ENCODE measurements around the gene LCOR.
"Not testable (repeated sequence)": the region's sequence is repeated elsewhere in the genome, so short reads cannot be mapped to it uniquely, and the experiment has no call there.

The LCOR gene

DNA sequence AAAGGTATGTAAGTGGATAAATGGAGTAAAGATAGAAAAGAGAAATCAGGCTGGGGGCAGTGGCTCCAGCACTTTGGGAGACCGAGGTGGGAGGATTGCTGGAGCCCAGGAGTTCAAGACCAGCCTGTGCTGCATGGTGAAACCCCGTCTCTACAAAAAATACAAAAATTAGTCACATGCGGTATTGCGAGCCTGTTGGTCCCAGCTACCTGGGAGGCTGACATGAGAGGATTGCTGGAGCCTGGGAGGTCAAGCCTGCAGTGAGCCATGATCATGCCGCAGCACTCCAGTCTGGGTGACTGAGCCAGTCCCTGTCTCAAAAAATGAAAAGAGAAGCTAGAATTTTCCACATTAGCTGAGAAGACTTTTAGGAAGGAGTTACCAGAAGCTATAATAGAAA, 14.8 kb downstream of the LCOR start:
- Histone ChIP-seq H3K36me3 (ENCODE audit: control insufficient read depth in 1 of 2, insufficient read depth in 2 of 2, low read depth in 1 of 2, low read length in 2 of 2) (peaks cover 0 to 3% of the 10 kb centered on the region in 2 experiments), H2BK15ac (ENCODE audit: low read depth, poor library complexity, severe bottlenecking) (no peak overlapping the region), H2AFZ (ENCODE audit: low read depth, low read length) (no peak overlapping the region), H3K23ac (ENCODE audit: low read length in 2 of 2) (no peak overlapping the region), H2AK5ac (ENCODE audit: low read length, severe bottlenecking) (no peak overlapping the region), H3K4me3 (ENCODE audit: insufficient read depth in 1 of 2, low read depth in 1 of 2, low read length in 2 of 2) (no peak overlapping the region), H2BK120ac (ENCODE audit: low read depth, low read length) (no peak overlapping the region), H2BK5ac (ENCODE audit: low read depth, low read length, poor library complexity, severe bottlenecking) (no peak overlapping the region), H4K8ac (ENCODE audit: low read length) (no peak overlapping the region), H3K4me2 (ENCODE audit: low read length, poor library complexity, severe bottlenecking) (no peak overlapping the region), H3K27ac (ENCODE audit: low read length, poor library complexity, severe bottlenecking) (no peak overlapping the region), H3K4me1 (ENCODE audit: control insufficient read depth, insufficient read depth, low read depth, low read length) (peaks cover 12% of the 10 kb centered on the region), H2BK12ac (ENCODE audit: low read length in 2 of 2) (no peak overlapping the region), H3K9ac (ENCODE audit: low read length) (no peak overlapping the region), H3K4ac (ENCODE audit: low read depth in 1 of 2, low read length in 2 of 2) (no peak overlapping the region), H4K91ac (ENCODE audit: low read length) (no peak overlapping the region), H3K9me3 (ENCODE audit: control insufficient read depth, low read length) (no peaks in the 10 kb centered on the region), H3K14ac (ENCODE audit: low read length in 2 of 2) (no peak overlapping the region), H3K27me3 (ENCODE audit: control insufficient read depth in 1 of 2, insufficient read depth in 1 of 2, low read length in 2 of 2) (no peaks in the 10 kb centered on the region), H3K18ac (ENCODE audit: low read depth in 1 of 2, low read length in 2 of 2) (no peak overlapping the region), H3K79me1 (replicated peaks; ENCODE audit: low read length, poor library complexity, severe bottlenecking) (peaks cover 2% of the 10 kb centered on the region)
- no peak for DNase-seq
- 90% methylated on average over 5 of the region's 5 CpGs for WGBS

- peaks cover 12% of the 10 kb centered on the region for H3K4me1 ChIP-seq (ENCODE audit: control insufficient read depth, insufficient read depth, low read depth, low read length)
- H3K79me1 ChIP-seq (replicated peaks; ENCODE audit: low read length, poor library complexity, severe bottlenecking); H4K91ac ChIP-seq (ENCODE audit: low read length); H3K27me3 ChIP-seq (ENCODE audit: control insufficient read depth in 1 of 2, insufficient read depth in 1 of 2, low read length in 2 of 2); H3K36me3 ChIP-seq (ENCODE audit: control insufficient read depth in 1 of 2, insufficient read depth in 2 of 2, low read depth in 1 of 2, low read length in 2 of 2); H2AFZ ChIP-seq (ENCODE audit: low read depth, low read length); H3K14ac ChIP-seq (ENCODE audit: low read length in 2 of 2); H3K9ac ChIP-seq (ENCODE audit: low read length); DNase-seq; H3K9me3 ChIP-seq (ENCODE audit: control insufficient read depth, low read length); H4K8ac ChIP-seq (ENCODE audit: low read length); H2BK120ac ChIP-seq (ENCODE audit: low read depth, low read length); H3K4me2 ChIP-seq (ENCODE audit: low read length, poor library complexity, severe bottlenecking); H3K18ac ChIP-seq (ENCODE audit: low read depth in 1 of 2, low read length in 2 of 2); H3K4me3 ChIP-seq (ENCODE audit: insufficient read depth in 1 of 2, low read depth in 1 of 2, low read length in 2 of 2); H2BK12ac ChIP-seq (ENCODE audit: low read length in 2 of 2); H3K27ac ChIP-seq (ENCODE audit: low read length, poor library complexity, severe bottlenecking); H2BK15ac ChIP-seq (ENCODE audit: low read depth, poor library complexity, severe bottlenecking); H3K23ac ChIP-seq (ENCODE audit: low read length in 2 of 2); H2AK5ac ChIP-seq (ENCODE audit: low read length, severe bottlenecking); H2BK5ac ChIP-seq (ENCODE audit: low read depth, low read length, poor library complexity, severe bottlenecking); H3K4ac ChIP-seq (ENCODE audit: low read depth in 1 of 2, low read length in 2 of 2): not testable (repeated sequence)
- 91% methylated on average over 10 of the region's 12 CpGs for WGBS
Observed at GRCh38 chr10:96847356-96847755, 15.3 kb downstream of the LCOR start.

DNA sequence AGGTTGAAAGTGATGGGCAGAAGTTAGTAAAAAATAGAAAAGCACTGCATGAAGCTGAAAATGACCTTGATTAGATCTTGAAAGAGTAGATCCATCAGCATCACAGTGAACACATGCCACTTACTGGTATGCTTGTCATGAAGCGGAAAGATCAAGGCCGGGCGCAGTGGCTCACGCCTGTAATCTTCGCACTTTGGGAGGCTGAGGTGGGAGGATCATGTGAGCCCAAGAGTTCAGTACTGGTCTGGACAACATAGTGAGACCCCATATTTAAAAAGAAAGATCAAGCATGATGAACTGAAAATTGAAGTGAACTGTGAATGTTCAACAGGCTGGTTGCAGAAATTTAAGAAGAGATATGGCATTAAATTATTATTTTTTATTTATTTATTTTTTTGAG, 18.0 kb downstream of the LCOR start:
- Histone ChIP-seq H3K9me3 (ENCODE audit: control insufficient read depth, low read length) (no peaks in the 10 kb centered on the region), H3K36me3 (ENCODE audit: control insufficient read depth in 1 of 2, insufficient read depth in 2 of 2, low read depth in 1 of 2, low read length in 2 of 2) (peaks cover 0 to 3% of the 10 kb centered on the region in 2 experiments), H3K4ac (ENCODE audit: low read depth in 1 of 2, low read length in 2 of 2) (no peak overlapping the region), H3K79me1 (replicated peaks; ENCODE audit: low read length, poor library complexity, severe bottlenecking) (peaks cover 3% of the 10 kb centered on the region), H3K14ac (ENCODE audit: low read length in 2 of 2) (no peak overlapping the region), H3K18ac (ENCODE audit: low read depth in 1 of 2, low read length in 2 of 2) (no peak overlapping the region), H4K91ac (ENCODE audit: low read length) (no peak overlapping the region), H3K4me2 (ENCODE audit: low read length, poor library complexity, severe bottlenecking) (no peak overlapping the region), H3K4me3 (ENCODE audit: insufficient read depth in 1 of 2, low read depth in 1 of 2, low read length in 2 of 2) (no peak overlapping the region), H3K27ac (ENCODE audit: low read length, poor library complexity, severe bottlenecking) (no peak overlapping the region), H2BK5ac (ENCODE audit: low read depth, low read length, poor library complexity, severe bottlenecking) (no peak overlapping the region), H3K27me3 (ENCODE audit: control insufficient read depth in 1 of 2, insufficient read depth in 1 of 2, low read length in 2 of 2) (no peaks in the 10 kb centered on the region), H2AFZ (ENCODE audit: low read depth, low read length) (no peak overlapping the region), H4K8ac (ENCODE audit: low read length) (no peak overlapping the region), H2BK120ac (ENCODE audit: low read depth, low read length) (no peak overlapping the region), H2BK15ac (ENCODE audit: low read depth, poor library complexity, severe bottlenecking) (no peak overlapping the region), H2AK5ac (ENCODE audit: low read length, severe bottlenecking) (no peak overlapping the region), H2BK12ac (ENCODE audit: low read length in 2 of 2) (no peak overlapping the region), H3K9ac (ENCODE audit: low read length) (peak overlapping the region; percentile 66), H3K4me1 (ENCODE audit: control insufficient read depth, insufficient read depth, low read depth, low read length) (peaks cover 7% of the 10 kb centered on the region), H3K23ac (ENCODE audit: low read length in 2 of 2) (no peak overlapping the region)
- WGBS, result 100% methylated on average over 5 of the region's 5 CpGs
- no peak for DNase-seq

DNA sequence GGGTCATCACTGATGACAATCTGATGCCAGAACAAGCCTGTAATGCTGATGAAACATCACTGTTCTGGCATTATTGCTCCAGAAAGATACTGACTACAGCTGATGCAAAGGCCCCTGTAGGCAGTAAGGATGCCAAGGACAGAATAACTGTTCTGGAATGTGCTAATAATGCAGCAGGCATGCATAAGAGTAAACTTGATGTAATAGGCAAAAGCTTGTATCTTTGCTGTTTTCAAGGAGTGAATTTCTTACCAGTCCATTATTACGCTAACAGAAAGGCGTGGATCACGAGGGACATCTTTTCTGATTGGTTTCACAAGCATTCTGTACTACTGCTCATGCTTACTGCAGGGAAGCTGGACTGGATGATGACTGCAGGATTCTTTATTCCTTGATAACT, 18.7 kb downstream of the LCOR start:
- Histone ChIP-seq H3K9ac (ENCODE audit: low read length) (peak overlapping the region; percentile 80), H2BK15ac (ENCODE audit: low read depth, poor library complexity, severe bottlenecking) (no peak overlapping the region), H2BK5ac (ENCODE audit: low read depth, low read length, poor library complexity, severe bottlenecking) (no peak overlapping the region), H3K4me1 (ENCODE audit: control insufficient read depth, insufficient read depth, low read depth, low read length) (peaks cover 7% of the 10 kb centered on the region), H4K8ac (ENCODE audit: low read length) (no peak overlapping the region), H3K79me1 (replicated peaks; ENCODE audit: low read length, poor library complexity, severe bottlenecking) (peaks cover 3% of the 10 kb centered on the region), H3K36me3 (ENCODE audit: control insufficient read depth in 1 of 2, insufficient read depth in 2 of 2, low read depth in 1 of 2, low read length in 2 of 2) (peaks cover 0 to 3% of the 10 kb centered on the region in 2 experiments), H2BK120ac (ENCODE audit: low read depth, low read length) (no peak overlapping the region), H3K27me3 (ENCODE audit: control insufficient read depth in 1 of 2, insufficient read depth in 1 of 2, low read length in 2 of 2) (no peaks in the 10 kb centered on the region), H3K23ac (ENCODE audit: low read length in 2 of 2) (no peak overlapping the region), H3K9me3 (ENCODE audit: control insufficient read depth, low read length) (no peaks in the 10 kb centered on the region), H3K4me2 (ENCODE audit: low read length, poor library complexity, severe bottlenecking) (no peak overlapping the region), H3K4ac (ENCODE audit: low read depth in 1 of 2, low read length in 2 of 2) (no peak overlapping the region), H3K27ac (ENCODE audit: low read length, poor library complexity, severe bottlenecking) (peak overlapping the region; percentile 50), H3K4me3 (ENCODE audit: insufficient read depth in 1 of 2, low read depth in 1 of 2, low read length in 2 of 2) (peak overlapping the region in 1 of 2 experiments; percentile 44), H3K18ac (ENCODE audit: low read depth in 1 of 2, low read length in 2 of 2) (no peak overlapping the region), H3K14ac (ENCODE audit: low read length in 2 of 2) (no peak overlapping the region), H2BK12ac (ENCODE audit: low read length in 2 of 2) (no peak overlapping the region), H4K91ac (ENCODE audit: low read length) (no peak overlapping the region), H2AFZ (ENCODE audit: low read depth, low read length) (no peak overlapping the region), H2AK5ac (ENCODE audit: low read length, severe bottlenecking) (no peak overlapping the region)
- 51% methylated on average over 3 of the region's 3 CpGs for WGBS
- peak; percentile 93 for DNase-seq
